ENCODE data around the gene ATP11A. TPM values are rescaled to one million over a fixed set of nuclear protein-coding genes. Genes with fewer than 3 reads are reported as not detected.

ATP11A gene
- total RNA-seq, 1 donor from 2014 or later: 6.1 TPM

DNA sequence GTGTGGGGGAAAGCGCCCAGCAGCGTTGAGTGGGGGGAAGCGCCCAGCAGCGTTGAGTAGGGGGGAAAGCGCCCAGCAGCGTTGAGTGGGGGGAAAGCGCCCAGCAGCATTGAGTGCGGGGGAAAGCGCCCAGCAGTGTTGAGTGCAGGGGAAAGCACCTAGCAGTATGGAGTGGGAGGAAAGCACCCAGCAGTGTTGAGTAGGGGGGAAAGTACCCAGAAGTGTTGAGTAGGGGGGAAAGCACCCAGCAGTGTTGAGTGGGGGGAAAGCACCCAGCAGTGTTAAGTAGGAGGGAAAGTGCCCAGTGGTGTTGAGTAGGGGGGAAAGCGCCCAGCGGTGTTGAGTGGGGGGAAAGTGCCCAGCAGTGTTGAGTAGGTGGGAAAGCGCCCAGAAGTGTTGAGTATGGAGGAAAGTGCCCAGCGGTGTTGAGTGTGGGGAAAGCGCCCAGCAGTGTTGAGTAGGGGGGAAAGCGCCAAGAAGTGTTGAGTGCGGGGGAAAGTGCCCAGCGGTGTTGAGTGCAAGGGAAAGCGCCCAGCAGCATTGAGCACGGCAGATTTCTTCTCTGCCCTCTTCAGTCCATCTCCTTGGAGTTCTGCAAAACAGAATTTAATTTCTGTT, 138.4 kb downstream of the ATP11A start:
- no peak for TF ChIP-seq CTCF (IDR thresholded peaks at IDR 0.05; ENCODE audit: insufficient read depth, low read length, severe bottlenecking)
- no peak for FAIRE-seq

GRCh38 chr13:112828756-112829155, 138.9 kb downstream of the ATP11A start:
- TF ChIP-seq CTCF (IDR thresholded peaks at IDR 0.05; ENCODE audit: insufficient read depth, low read length, severe bottlenecking): no peak
- Histone ChIP-seq H3K36me3 (ENCODE audit: control insufficient read depth, insufficient read depth, low read length) (peaks cover 19% of the 10 kb centered on the region), H3K27me3 (ENCODE audit: control insufficient read depth, insufficient read depth, low read length) (no peaks in the 10 kb centered on the region), H3K4me3 (ENCODE audit: low read depth, low read length) (no peak overlapping the region)
- FAIRE-seq (peak; percentile 83), DNase-seq (ENCODE audit: low read depth) (no peak)

More for the DNA sequence above, 138.4 kb downstream of the ATP11A start:
- H3K27me3 ChIP-seq (ENCODE audit: control insufficient read depth, insufficient read depth, low read length): no peaks in the 10 kb centered on the region
- no peak overlapping the region for H3K4me3 ChIP-seq (ENCODE audit: low read depth, low read length)
- DNase-seq (ENCODE audit: low read depth): no peak
- H3K36me3 ChIP-seq (ENCODE audit: control insufficient read depth, insufficient read depth, low read length): peaks cover 16% of the 10 kb centered on the region

DNA sequence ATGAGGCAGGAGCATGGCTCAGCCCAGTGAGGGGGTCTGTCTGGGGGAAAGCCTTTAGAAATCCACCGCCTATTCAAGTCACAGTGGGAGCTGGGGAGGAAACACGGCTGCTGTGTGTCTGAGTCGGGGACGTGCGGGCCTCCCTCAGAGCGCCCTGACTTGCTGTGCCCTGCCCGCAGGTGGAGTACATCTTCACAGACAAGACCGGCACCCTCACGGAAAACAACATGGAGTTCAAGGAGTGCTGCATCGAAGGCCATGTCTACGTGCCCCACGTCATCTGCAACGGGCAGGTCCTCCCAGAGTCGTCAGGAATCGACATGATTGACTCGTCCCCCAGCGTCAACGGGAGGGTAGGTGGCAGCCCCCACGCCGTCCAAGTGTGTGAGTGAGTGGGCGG, 141.4 kb downstream of the ATP11A start:
- no peaks in the 10 kb centered on the region for H3K27me3 ChIP-seq (ENCODE audit: control insufficient read depth, insufficient read depth, low read length)
- H3K4me3 ChIP-seq (ENCODE audit: low read depth, low read length): no peak overlapping the region
- DNase-seq (ENCODE audit: low read depth) (no peak), FAIRE-seq (no peak)
- no peak for TF ChIP-seq CTCF (IDR thresholded peaks at IDR 0.05; ENCODE audit: insufficient read depth, low read length, severe bottlenecking)
- H3K36me3 ChIP-seq (ENCODE audit: control insufficient read depth, insufficient read depth, low read length): peaks cover 21% of the 10 kb centered on the region

DNA sequence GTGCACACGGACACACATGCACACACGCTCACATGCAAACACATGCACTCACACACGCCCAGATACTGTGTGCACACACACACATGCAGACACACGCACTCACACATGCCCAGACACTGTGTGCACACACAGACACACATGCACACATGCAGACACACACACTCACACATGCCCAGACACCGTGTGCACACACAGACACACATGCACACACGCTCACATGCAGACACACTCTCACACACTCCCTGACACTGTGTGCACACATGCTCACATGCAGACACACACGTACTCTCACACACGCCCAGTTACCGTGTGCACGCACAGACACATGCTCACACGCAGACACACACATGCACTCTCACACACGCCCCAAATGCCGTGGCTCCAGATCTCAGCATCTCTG, 142.0 kb downstream of the ATP11A start:
- Histone ChIP-seq H3K4me3 (ENCODE audit: low read depth, low read length) (no peak overlapping the region), H3K36me3 (ENCODE audit: control insufficient read depth, insufficient read depth, low read length) (peaks cover 21% of the 10 kb centered on the region), H3K27me3 (ENCODE audit: control insufficient read depth, insufficient read depth, low read length) (no peaks in the 10 kb centered on the region)
- no peak for TF ChIP-seq CTCF (IDR thresholded peaks at IDR 0.05; ENCODE audit: insufficient read depth, low read length, severe bottlenecking)
- FAIRE-seq (peak; percentile 98), DNase-seq (ENCODE audit: low read depth) (no peak)

- no peak for FAIRE-seq
- Histone ChIP-seq H3K4me3 (ENCODE audit: low read depth, low read length) (no peak overlapping the region), H3K27me3 (ENCODE audit: control insufficient read depth, insufficient read depth, low read length) (no peaks in the 10 kb centered on the region), H3K36me3 (ENCODE audit: control insufficient read depth, insufficient read depth, low read length) (peaks cover 22% of the 10 kb centered on the region)
- no peak for TF ChIP-seq CTCF (IDR thresholded peaks at IDR 0.05; ENCODE audit: insufficient read depth, low read length, severe bottlenecking)
- DNase-seq (ENCODE audit: low read depth): no peak
These were observed 143.0 kb downstream of the ATP11A start for GRCh38 chr13:112832811-112833210.
